Hepatocyte (in vitro differentiated cells): ENCODE measurements around the gene DNAJC5.
"Not testable (repeated sequence)": the region's sequence is repeated elsewhere in the genome, so short reads cannot be mapped to it uniquely, and the experiment has no call there.

ENCODE experiments used
- EZH2 ChIP-seq: fragments of 200-600 bp; sonication (generic); IDR thresholded peaks from 2 replicates; pipeline ENCODE4 v1.6.1; 2016; ENCODE audit warnings: antibody characterized with exemption, mild to moderate bottlenecking, borderline replicate concordance
- EZH2phosphoT487 ChIP-seq: fragments of 200-600 bp; sonication (generic); IDR thresholded peaks from one replicate; pipeline ENCODE4 v1.6.1; 2018; ENCODE audit warnings: antibody characterized with exemption, mild to moderate bottlenecking, low read depth, moderate library complexity; ENCODE audit not compliant: unreplicated experiment, severe bottlenecking
- TF ChIP-seq, protein P1 (sequence below): fragments of 200-600 bp; sonication (generic); IDR thresholded peaks from 2 replicates; pipeline ENCODE4 v1.5.1; 2016; ENCODE audit warnings: antibody characterized with exemption, mild to moderate bottlenecking; ENCODE audit not compliant: poor library complexity

DNA sequence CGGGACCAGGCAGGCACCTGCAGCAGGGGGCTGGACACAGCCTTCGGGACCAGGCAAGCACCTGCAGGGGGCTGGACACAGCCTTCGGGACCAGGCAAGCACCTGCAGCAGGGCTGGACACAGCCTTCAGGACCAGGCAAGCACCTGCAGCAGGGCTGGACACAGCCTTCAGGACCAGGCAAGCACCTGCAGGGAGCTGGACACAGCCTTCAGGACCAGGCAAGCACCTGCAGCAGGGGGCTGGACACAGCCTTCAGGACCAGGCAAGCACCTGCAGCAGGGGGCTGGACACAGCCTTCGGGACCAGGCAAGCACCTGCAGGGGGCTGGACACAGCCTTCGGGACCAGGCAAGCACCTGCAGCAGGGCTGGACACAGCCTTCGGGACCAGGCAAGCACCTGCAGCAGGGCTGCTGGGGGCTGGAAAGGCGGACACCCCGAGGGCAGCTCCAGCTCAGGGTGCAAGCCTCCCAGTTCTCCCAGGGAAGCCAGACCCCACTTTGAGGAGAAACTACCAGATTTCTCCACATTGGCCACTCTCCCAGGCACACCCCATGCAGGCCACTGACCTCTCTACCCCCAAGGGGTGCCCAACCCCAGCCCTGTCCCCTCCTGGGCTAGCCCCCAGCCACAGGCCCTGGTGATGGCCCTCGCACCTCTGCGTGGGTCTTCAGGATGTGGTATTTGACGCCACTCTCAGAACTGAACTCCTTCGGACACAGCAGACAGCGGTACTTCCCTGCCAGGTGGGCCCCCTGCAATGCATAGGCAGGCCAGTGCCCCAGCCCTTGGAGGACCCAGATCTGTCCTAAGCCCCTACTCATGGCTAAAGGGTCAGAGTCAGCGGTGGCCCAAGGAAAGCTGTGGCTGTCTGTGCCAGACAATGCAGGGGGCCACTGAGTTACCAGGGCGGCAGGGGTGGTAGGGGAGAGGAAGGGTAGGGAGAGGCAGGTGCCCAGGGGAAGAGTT lies 66.0 kb downstream of the DNAJC5 start:
- TF ChIP-seq, protein P1, sequence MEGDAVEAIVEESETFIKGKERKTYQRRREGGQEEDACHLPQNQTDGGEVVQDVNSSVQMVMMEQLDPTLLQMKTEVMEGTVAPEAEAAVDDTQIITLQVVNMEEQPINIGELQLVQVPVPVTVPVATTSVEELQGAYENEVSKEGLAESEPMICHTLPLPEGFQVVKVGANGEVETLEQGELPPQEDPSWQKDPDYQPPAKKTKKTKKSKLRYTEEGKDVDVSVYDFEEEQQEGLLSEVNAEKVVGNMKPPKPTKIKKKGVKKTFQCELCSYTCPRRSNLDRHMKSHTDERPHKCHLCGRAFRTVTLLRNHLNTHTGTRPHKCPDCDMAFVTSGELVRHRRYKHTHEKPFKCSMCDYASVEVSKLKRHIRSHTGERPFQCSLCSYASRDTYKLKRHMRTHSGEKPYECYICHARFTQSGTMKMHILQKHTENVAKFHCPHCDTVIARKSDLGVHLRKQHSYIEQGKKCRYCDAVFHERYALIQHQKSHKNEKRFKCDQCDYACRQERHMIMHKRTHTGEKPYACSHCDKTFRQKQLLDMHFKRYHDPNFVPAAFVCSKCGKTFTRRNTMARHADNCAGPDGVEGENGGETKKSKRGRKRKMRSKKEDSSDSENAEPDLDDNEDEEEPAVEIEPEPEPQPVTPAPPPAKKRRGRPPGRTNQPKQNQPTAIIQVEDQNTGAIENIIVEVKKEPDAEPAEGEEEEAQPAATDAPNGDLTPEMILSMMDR, result not testable (repeated sequence)
- not testable (repeated sequence) for TF ChIP-seq EZH2phosphoT487, EZH2
